Measurements from ENCODE around the gene PLXDC1.

Gene PLXDC1

DNA sequence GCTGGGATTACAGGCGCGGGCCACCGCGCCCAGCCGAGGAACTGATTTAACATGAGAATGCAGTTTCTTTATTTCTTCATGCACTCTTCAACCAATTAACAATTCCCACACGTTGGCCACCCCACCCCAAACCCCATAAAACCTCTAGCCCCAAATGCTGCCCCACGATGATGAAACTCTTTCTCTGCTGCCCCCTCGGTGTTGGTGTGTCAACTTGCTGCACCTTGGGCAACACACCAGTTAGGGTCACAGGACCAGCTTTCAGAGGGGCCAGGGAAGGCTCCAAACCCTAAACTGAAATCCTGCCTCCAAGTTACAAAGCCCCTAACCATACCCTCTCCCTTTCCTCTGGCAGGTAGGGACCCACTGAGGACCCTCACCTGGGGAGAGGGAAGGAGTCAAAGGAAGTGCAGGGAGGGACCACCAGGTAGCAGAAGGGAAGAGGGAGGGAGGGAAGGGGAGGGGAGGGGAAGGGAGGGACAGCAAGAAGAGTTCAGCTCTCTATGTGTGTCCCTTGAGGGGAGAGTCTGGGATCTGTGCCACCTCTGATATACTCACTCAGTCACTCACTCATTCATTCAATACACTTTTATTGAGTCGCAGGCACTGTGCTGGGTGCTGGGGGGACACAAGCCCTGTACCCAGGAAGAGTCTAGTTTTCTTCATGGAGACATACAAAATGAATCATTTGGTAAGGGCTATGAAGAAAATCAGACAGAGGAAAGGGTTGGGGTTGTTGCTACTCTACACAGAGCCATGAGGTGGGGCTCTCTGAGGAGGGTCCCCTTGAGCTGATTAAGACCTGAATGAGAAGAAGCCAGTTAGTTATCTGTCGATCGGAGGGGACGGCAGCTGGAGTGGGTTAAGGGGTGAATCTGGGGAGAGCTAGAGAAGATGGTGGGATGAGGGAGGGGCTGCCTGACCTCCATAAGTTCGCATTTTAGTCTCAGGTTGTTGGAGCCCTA, 3.9 kb downstream of the PLXDC1 start:
- TF ChIP-seq, protein P1, sequence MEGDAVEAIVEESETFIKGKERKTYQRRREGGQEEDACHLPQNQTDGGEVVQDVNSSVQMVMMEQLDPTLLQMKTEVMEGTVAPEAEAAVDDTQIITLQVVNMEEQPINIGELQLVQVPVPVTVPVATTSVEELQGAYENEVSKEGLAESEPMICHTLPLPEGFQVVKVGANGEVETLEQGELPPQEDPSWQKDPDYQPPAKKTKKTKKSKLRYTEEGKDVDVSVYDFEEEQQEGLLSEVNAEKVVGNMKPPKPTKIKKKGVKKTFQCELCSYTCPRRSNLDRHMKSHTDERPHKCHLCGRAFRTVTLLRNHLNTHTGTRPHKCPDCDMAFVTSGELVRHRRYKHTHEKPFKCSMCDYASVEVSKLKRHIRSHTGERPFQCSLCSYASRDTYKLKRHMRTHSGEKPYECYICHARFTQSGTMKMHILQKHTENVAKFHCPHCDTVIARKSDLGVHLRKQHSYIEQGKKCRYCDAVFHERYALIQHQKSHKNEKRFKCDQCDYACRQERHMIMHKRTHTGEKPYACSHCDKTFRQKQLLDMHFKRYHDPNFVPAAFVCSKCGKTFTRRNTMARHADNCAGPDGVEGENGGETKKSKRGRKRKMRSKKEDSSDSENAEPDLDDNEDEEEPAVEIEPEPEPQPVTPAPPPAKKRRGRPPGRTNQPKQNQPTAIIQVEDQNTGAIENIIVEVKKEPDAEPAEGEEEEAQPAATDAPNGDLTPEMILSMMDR (IDR thresholded peaks at IDR 0.05) = no peak

GRCh38 chr17:39146273-39146672, 5.2 kb downstream of the PLXDC1 start:
- TF ChIP-seq, protein P1 (IDR thresholded peaks at IDR 0.05) = no peak

DNA sequence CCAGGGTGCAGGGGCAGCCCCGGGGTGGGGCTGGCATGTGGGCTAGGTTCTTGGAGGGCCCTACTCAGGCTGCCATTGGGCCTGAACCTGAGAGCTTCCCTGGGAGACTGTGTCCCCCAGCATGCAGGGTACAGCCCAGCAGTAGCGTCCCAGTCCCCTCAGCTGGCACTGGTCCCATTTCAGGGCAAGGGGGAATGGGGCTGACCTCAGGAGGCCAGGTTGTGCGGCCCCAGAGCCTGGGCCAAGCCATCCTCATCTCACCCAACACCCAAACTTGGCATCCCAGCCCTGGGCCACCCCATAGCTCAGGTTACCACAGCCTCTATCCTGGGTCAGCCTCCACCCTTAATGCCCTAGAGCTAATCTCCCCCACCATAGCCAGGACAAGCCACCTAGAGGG, 6.3 kb downstream of the PLXDC1 start:
- TF ChIP-seq, protein P1 (IDR thresholded peaks at IDR 0.05) = no peak

GRCh38 chr17:39144416-39144840, 7.0 kb downstream of the PLXDC1 start:
- TF ChIP-seq, protein P1 (IDR thresholded peaks at IDR 0.05) = no peak

GRCh38 chr17:39143552-39144093, 7.8 kb downstream of the PLXDC1 start:
- TF ChIP-seq, protein P1 (IDR thresholded peaks at IDR 0.05) = no peak

GRCh38 chr17:39141915-39142664, 9.3 kb downstream of the PLXDC1 start:
- TF ChIP-seq, protein P1 (IDR thresholded peaks at IDR 0.05) = no peak

DNA sequence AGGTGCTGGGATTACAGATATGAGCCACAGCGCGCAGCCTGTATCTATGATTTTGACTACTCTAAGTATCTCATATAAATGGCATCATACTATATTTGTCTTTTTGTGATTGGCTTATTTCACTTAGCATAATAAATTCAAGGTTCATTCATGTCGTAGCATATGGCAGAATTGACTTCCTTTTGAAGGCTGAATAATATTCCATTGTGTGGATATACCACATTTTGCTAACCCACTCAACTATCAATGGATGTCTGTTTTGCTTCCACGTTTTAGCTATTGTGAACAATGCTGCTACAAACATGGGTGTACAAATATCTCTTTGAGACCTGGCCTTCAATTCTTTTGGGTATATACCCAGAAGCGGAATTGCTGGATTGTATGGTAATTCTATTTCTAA, 10.1 kb downstream of the PLXDC1 start:
- TF ChIP-seq, protein P1 (IDR thresholded peaks at IDR 0.05) = no peak

Data from LNCAP (cell line).